GM23248 (cell line): ENCODE measurements around the gene CLDN8. TPM values are rescaled to one million over a fixed set of nuclear protein-coding genes. Genes with fewer than 3 reads are reported as not detected.

Source experiments
- DNase-seq: peaks from one replicate; pipeline ENCODE4 v3.0.0-alpha.2; 2015
- H2AFZ ChIP-seq: fragments of 200-600 bp; sonication (generic); 2 replicates; pipeline ENCODE4 v1.6.1; 2016; ENCODE audit warnings: antibody characterized with exemption
- H3F3A ChIP-seq: fragments of 200-600 bp; sonication (generic); 2 replicates; pipeline ENCODE4 v1.6.1; 2016; ENCODE audit warnings: mild to moderate bottlenecking, antibody characterized with exemption, mixed run types; ENCODE audit not compliant: insufficient read depth
- H3K27ac ChIP-seq: fragments of 200-600 bp; sonication (generic); 2 replicates; pipeline ENCODE4 v1.5.1; 2016; ENCODE audit warnings: mild to moderate bottlenecking
- H3K27me3 ChIP-seq: fragments of 200-600 bp; sonication (generic); replicated peaks from 2 replicates; pipeline ENCODE4 v1.6.1; 2016; ENCODE audit warnings: mild to moderate bottlenecking; ENCODE audit not compliant: insufficient read depth
- H3K36me3 ChIP-seq: fragments of 200-600 bp; sonication (generic); 2 replicates; pipeline ENCODE4 v1.6.1; 2016; ENCODE audit warnings: low read depth, mild to moderate bottlenecking
- H3K4me1 ChIP-seq: fragments of 200-600 bp; sonication (generic); 2 replicates; pipeline ENCODE4 v1.6.1; 2016; ENCODE audit warnings: mild to moderate bottlenecking; ENCODE audit not compliant: insufficient read depth
- H3K4me2 ChIP-seq: fragments of 200-600 bp; sonication (generic); one replicate; pipeline ENCODE4 v1.6.1; 2016; ENCODE audit warnings: mild to moderate bottlenecking; ENCODE audit not compliant: unreplicated experiment
- H3K4me3 ChIP-seq: fragments of 200-600 bp; sonication (generic); 2 replicates; pipeline ENCODE4 v1.5.1; 2016; ENCODE audit warnings: mild to moderate bottlenecking
- H3K79me2 ChIP-seq: fragments of 200-600 bp; sonication (generic); 2 replicates; pipeline ENCODE4 v1.6.1; 2016; ENCODE audit warnings: mild to moderate bottlenecking; ENCODE audit not compliant: insufficient read depth
- H3K9ac ChIP-seq: fragments of 200-600 bp; sonication (generic); 2 replicates; pipeline ENCODE4 v1.6.1; 2016; ENCODE audit warnings: mild to moderate bottlenecking
- H3K9me2 ChIP-seq: fragments of 200-600 bp; sonication (generic); 2 replicates; pipeline ENCODE4 v1.6.1; 2016; ENCODE audit warnings: mixed run types, mild to moderate bottlenecking, moderate library complexity; ENCODE audit not compliant: insufficient read depth
- H3K9me3 ChIP-seq: fragments of 200-600 bp; sonication (generic); one replicate; pipeline ENCODE4 v1.6.1; 2017; ENCODE audit warnings: low read depth
- H4K20me1 ChIP-seq: fragments of 200-600 bp; sonication (generic); 2 replicates; pipeline ENCODE4 v1.6.0; 2016; ENCODE audit not compliant: insufficient read depth
- EZH2 ChIP-seq: fragments of 200-600 bp; sonication (generic); IDR thresholded peaks from 2 replicates; pipeline ENCODE4 v1.6.1; 2018; ENCODE audit warnings: antibody characterized with exemption, mild to moderate bottlenecking; ENCODE audit not compliant: insufficient read depth, poor library complexity, severe bottlenecking
- EZH2phosphoT487 ChIP-seq: fragments of 200-600 bp; sonication (generic); IDR thresholded peaks from 2 replicates; pipeline ENCODE4 v1.6.1; 2018; ENCODE audit warnings: antibody characterized with exemption, moderate library complexity, mild to moderate bottlenecking, low read depth; ENCODE audit not compliant: insufficient read depth
- WGBS, 2 experiments: methylation state at CpG; one replicate each; pipeline ENCODE4 v1.1.6; 2015 to 2017; ENCODE audit warnings: low lambda C conversion rate in 2 of 2, low coverage in 1 of 2; ENCODE audit errors: missing lambda C conversion rate in 2 of 2; 5-methylcytosine and 5-hydroxymethylcytosine counted together
- in situ Hi-C: fragments of 300-500 bp; cut with MboI; formaldehyde crosslinking; loops from 2 replicates; pipeline ENCODE4 v1.15.0; 2020
- polyA plus RNA-seq: library from polyadenylated mRNA; unstranded; fragments of >200 nt; fragmentation: Nextera tagmentation; extraction: Ambion mirVana; gene quantifications from 2 replicates; pipeline ENCODE4 v1.2.1, GENCODE V29; 2016
- total RNA-seq: library from RNA; depleted of rRNA; stranded (reverse); fragments of >200 nt; shearing (Covaris generic); gene quantifications from 2 replicates; pipeline ENCODE4 v1.2.3, GENCODE V29; 2014

The CLDN8 gene
- total and polyA plus RNA-seq, 2 experiments from 2014 or later: not detected

DNA sequence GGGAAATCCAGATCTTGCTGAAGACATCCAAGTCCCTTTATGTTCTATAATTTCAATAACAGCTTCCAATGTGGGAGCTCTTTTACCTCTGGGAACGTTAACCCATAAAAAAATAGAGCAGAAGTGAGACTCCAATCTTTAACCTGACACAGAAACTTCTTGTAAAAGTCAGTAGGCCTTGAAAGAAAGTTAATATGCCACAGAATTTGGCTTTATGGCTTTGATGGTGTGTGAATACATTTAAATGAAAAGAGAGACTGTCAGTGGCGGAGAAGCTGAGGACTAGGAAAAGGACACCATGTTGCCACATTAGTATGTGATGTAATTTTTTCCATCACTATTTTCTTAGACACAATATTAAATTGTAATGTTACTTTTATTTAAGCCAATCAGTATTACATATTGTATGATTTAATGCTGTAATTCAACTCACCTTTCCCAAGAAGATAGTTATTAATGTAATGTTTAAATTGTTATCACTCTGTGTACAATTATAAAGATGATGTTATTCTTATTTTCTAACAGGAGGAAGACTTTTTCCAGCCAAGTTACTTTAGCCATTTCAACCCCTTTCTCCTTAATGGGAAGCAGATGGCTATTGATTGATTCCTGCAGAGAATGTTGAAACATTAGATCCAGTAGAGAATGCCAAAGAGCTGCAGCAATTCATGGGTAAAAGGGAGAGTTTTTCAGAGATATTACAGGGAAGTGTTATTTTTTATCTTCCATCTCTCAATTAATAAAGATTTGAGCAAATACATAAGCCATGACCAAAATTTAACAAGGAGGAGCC is 17.5 kb upstream of the CLDN8 start:
- WGBS, 2 experiments: 79 to 81% methylated on average over 2 of the region's 2 CpGs
- no peak overlapping the region for H2AFZ ChIP-seq
- in situ Hi-C loops: no loop called here
- no peak for DNase-seq
- H3K9ac ChIP-seq: no peak overlapping the region
- H3K4me3 ChIP-seq: no peak overlapping the region
- H3K9me2 ChIP-seq: no peaks in the 10 kb centered on the region
- H3K27ac ChIP-seq: no peak overlapping the region
- H3K27me3 ChIP-seq: no peaks in the 10 kb centered on the region
- TF ChIP-seq EZH2: no peak
- no peak for TF ChIP-seq EZH2phosphoT487
- no peaks in the 10 kb centered on the region for H3K36me3 ChIP-seq
- peaks cover 25% of the 10 kb centered on the region for H3F3A ChIP-seq
- no peaks in the 10 kb centered on the region for H3K79me2 ChIP-seq
- no peaks in the 10 kb centered on the region for H3K9me3 ChIP-seq
- no peak overlapping the region for H3K4me2 ChIP-seq
- H3K4me1 ChIP-seq: peaks cover 24% of the 10 kb centered on the region
- no peaks in the 10 kb centered on the region for H4K20me1 ChIP-seq

DNA sequence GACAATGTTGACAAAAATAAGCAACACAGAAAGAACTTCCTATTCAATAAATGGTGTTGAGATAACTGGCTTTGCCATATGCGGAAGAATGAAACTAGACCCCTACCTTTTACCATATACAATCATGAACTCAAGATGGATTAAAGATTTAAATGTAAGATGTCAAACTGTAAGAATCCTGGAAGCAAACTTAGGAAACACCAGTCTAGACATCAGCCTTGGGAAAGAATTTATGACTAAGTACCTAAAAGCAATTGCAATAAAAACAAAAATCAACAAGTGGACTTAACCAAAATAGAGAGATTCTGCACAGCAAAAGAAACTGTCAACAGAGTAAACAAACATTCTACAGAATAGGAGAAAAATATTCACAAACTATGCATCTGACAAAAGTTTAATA is 16.1 kb upstream of the CLDN8 start:
- Histone ChIP-seq H3F3A (peaks cover 36% of the 10 kb centered on the region), H3K9me3 (no peaks in the 10 kb centered on the region), H3K79me2 (no peaks in the 10 kb centered on the region), H3K27ac (no peak overlapping the region), H4K20me1 (no peaks in the 10 kb centered on the region), H3K4me1 (peaks cover 35% of the 10 kb centered on the region), H3K4me3 (no peak overlapping the region), H3K36me3 (no peaks in the 10 kb centered on the region), H3K9me2 (no peaks in the 10 kb centered on the region), H3K27me3 (no peaks in the 10 kb centered on the region), H3K4me2 (no peak overlapping the region), H2AFZ (no peak overlapping the region), H3K9ac (no peak overlapping the region)
- peak; percentile 26 for DNase-seq
- TF ChIP-seq EZH2 (no peak), EZH2phosphoT487 (no peak)
- in situ Hi-C loops: no loop called here
- 95 to 100% methylated on average over 1 of the region's 1 CpG for WGBS, 2 experiments

DNA sequence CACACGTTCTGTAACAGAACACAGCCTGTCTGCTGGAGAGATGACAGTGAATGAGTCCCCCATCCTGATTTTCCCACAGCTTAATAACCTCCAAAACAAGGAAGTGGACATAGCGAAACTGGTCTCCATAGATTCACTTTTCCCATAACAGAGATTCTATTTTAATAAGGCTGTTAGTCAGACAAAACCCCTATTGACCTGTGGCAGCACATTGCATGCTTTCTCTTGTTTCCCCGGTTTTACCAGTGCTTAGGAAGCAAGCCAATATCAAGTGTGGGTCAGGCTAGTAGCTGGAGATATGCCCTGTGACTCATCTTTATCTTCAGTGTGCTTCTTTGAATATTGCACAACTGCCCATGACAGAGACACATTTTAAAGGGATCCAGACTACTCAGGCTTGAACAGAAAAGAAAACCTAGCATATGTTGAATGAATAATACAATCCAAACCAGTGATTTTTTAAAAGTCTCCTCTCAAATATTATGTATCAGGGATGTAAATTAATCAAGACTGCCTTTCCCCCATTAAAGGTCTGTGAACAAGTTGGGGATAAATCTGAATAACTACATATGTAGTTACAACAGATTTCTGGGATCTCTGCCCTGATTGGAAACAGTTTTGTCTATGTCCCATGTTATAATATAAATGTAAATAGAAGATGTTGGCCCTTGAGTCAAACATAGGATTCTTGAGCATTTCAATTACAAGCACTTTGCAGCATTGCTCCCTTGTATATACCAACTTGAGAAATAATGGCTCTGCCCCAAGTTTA is 11.9 kb upstream of the CLDN8 start:
- H2AFZ ChIP-seq: peak overlapping the region; percentile 2; the same call in 1 of the 2 replicates
- H4K20me1 ChIP-seq: no peaks in the 10 kb centered on the region
- in situ Hi-C loops: no loop called here

GRCh38 chr21:30227128-30227527 is 11.2 kb upstream of the CLDN8 start:
- Histone ChIP-seq H3K27me3 (no peaks in the 10 kb centered on the region), H3K9ac (peak overlapping the region; percentile 62), H3K4me1 (peaks cover 13% of the 10 kb centered on the region), H2AFZ (peak overlapping the region; percentile 2; the same call in 1 of the 2 replicates), H4K20me1 (no peaks in the 10 kb centered on the region), H3K27ac (peak overlapping the region; percentile 72), H3K9me3 (no peaks in the 10 kb centered on the region), H3K4me2 (peak overlapping the region; percentile 42), H3K9me2 (no peaks in the 10 kb centered on the region), H3K36me3 (no peaks in the 10 kb centered on the region), H3K4me3 (peak overlapping the region; percentile 46), H3F3A (peaks cover 17% of the 10 kb centered on the region), H3K79me2 (no peaks in the 10 kb centered on the region)
- no peak for DNase-seq
- WGBS, 2 experiments: 41 to 43% methylated on average over 1 of the region's 1 CpG
- no peak for TF ChIP-seq EZH2phosphoT487
- TF ChIP-seq EZH2: no peak
- in situ Hi-C loops: no loop called here

More for the DNA sequence above, 11.9 kb upstream of the CLDN8 start:
- H3F3A ChIP-seq: peaks cover 17% of the 10 kb centered on the region
- no peaks in the 10 kb centered on the region for H3K79me2 ChIP-seq
- peak; percentile 98 for DNase-seq
- H3K9me2 ChIP-seq: no peaks in the 10 kb centered on the region
- peak overlapping the region; percentile 42 for H3K4me2 ChIP-seq
- H3K9ac ChIP-seq: peak overlapping the region; percentile 62
- no peaks in the 10 kb centered on the region for H3K9me3 ChIP-seq
- 0 to 2% methylated on average over 3 of the region's 3 CpGs for WGBS, 2 experiments
- no peaks in the 10 kb centered on the region for H3K36me3 ChIP-seq
- no peaks in the 10 kb centered on the region for H3K27me3 ChIP-seq
- H3K4me3 ChIP-seq: peak overlapping the region; percentile 46
- no peak for TF ChIP-seq EZH2
- 0 out of 2 replicates have a peak, but pooled peaks have one; percentile 61 for TF ChIP-seq EZH2phosphoT487
- peak overlapping the region; percentile 72 for H3K27ac ChIP-seq
- peaks cover 13% of the 10 kb centered on the region for H3K4me1 ChIP-seq
